ENCODE results near the gene SDHA. TPM values are rescaled to one million over a fixed set of nuclear protein-coding genes. Genes with fewer than 3 reads are reported as not detected.

Gene SDHA
- polyA plus RNA-seq, 3 donors: 130 to 150 (median 148) TPM

- DNase-seq (ENCODE audit: extremely low read depth in 1 of 11, low read depth in 9 of 11, low spot score in 4 of 11): no peak
Measured at GRCh38 chr5:305050-305449, 86.9 kb downstream of the SDHA start.

GRCh38 chr5:305459-305858, 87.3 kb downstream of the SDHA start:
- DNase-seq (ENCODE audit: extremely low read depth in 1 of 11, low read depth in 9 of 11, low spot score in 4 of 11): no peak

GRCh38 chr5:306011-306805, 88.1 kb downstream of the SDHA start:
- no peak for DNase-seq (ENCODE audit: extremely low read depth in 1 of 11, low read depth in 9 of 11, low spot score in 4 of 11)

Other genes with a start within 250 kb of the SDHA start
- gene PLEKHG4B, start 126.2 kb upstream of the SDHA start, polyA plus RNA-seq (ENCODE audit: insufficient read length in 3 of 3): 10 to 100 TPM; 11.0 to 16.6 (median 14.6) TPM
- under 1 TPM in 1 of 3 donors, not detected in 2; 0.13 TPM for gene LRRC14B, start 26.8 kb upstream of the SDHA start, polyA plus RNA-seq (ENCODE audit: insufficient read length in 3 of 3)
- 10 to 100 TPM; 14.0 to 18.9 (median 18.5) TPM for gene CCDC127, start 167 bp upstream of the SDHA start, polyA plus RNA-seq (ENCODE audit: insufficient read length in 3 of 3)
- gene PDCD6, start 53.3 kb downstream of the SDHA start, polyA plus RNA-seq (ENCODE audit: insufficient read length in 3 of 3): 100 to 1,000 TPM; 127 to 135 (median 133) TPM
- gene AHRR, start 103.4 kb downstream of the SDHA start, polyA plus RNA-seq (ENCODE audit: insufficient read length in 3 of 3): 1 to 10 TPM; 2.4 to 3.2 (median 3.1) TPM
- 10 to 100 TPM; 47.2 to 74.3 (median 58.4) TPM for gene EXOC3, start 224.9 kb downstream of the SDHA start, polyA plus RNA-seq (ENCODE audit: insufficient read length in 3 of 3)